GM19463 (cell line): ENCODE measurements around the gene IQGAP3.

Source experiments
- ATAC-seq: cut with Tn5 transposase; IDR thresholded peaks from one replicate; pipeline ENCODE4 v1.9.1; 2021; ENCODE audit warnings: mild to moderate bottlenecking, moderate library complexity; ENCODE audit not compliant: unreplicated experiment

IQGAP3 gene

DNA sequence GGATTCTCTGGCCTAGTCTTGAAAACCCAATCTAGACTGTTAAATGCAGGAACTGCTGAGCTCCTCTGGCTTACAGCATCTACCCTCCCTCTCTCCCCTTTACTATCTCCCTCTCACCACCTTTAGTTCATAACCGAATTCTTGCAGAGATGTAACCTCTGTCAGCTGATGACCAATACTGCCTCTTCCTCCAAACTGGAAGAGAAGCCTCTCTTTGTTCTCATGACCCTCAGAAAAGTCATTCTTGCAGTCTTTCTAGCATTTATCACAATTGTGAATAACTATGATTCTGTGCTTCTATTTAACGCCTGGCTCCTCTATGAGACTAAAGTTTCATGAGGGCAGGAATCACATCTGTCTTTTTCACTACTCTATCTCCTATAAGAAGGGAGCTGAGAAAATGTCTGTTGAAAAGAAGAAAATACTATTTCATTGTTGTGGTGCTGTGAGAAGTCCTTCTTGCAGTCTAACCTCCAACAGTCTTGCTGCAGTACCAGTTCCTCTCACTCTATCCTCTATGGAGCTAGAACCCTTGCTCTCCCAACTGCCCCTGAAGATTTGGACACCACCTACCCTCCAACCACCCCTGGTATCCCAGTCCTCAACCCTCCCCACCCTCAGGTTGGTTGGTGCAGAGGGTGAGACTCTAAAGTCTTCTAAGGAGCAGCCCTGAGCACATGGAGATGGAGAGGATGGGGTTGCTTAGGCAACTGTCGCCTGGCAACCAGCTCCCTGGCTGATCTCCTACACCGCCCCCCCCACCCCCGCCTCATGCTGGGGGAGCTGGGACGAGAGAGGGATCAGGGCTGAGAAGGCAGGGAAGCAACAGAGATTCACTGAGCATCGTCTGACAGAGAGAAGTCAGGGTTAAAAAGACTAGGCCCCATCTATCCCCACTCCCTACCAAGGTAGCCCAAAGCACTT, 85.7 kb downstream of the IQGAP3 start:
- no peak for ATAC-seq

DNA sequence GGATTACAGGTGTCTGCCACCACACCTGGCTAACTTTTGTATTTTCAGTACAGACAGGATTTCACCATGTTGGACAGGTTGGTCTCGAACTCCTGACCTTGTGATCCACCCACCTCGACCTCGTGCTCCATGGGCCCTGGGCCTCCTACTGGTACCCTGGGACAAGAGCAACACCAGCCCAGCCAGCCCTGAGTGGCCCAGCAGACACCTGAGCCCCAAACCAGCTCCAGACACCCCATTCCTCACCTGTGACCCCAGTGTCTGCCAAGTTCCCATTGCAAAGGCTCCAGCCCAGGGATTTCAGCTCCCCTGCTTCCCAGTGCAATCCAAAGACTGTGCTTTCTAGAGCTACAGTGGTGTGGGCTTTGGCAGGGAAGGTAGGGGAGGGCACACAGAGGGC, 86.4 kb downstream of the IQGAP3 start:
- ATAC-seq = no peak

DNA sequence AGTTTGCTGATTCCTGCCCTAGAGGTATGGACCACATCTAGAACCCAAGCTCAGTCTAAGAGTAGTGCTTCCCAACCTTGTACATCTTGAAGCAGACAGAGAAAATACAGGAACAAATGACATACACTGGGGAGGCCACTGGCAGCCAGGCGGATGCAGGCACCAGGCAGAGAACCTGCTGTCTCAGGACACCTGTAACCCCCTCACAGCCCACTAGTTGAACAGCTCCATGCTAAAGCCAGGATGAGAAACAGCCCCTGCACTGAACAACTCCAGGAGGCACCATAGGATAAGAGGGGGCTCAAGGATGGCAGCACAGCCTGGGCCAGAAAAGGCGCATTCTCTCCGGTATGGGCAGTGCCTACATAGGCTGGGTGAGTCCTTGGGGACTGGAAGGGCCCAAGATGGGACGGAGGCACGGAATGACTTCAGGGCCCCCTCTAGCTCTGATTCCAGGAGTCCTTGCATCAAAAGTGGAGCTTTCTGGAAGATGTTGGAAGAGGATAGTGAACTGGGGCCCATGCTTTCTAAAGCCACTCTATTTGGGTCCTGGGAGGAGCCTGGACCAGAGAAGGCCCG, 87.8 kb downstream of the IQGAP3 start:
- no peak for ATAC-seq

DNA sequence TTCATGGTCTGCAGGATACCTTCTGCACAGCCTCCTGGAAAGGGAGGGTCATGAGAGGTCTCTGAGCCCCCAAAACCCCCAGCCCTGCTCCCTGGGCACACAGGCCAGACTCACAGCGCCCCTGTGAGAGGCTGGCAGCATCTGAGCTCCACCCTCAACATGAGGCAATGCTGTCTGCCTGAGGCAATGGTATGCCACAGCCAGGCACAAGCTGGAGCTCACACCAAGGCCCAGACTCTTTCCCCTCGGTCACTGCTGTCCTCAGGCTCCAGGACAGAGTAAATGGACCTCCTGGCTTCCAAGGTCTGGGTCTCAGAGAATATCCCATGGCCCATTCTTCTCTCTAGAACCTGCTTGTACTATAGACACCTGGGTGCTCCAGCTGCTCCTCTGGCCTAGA, 89.0 kb downstream of the IQGAP3 start:
- no peak for ATAC-seq

DNA sequence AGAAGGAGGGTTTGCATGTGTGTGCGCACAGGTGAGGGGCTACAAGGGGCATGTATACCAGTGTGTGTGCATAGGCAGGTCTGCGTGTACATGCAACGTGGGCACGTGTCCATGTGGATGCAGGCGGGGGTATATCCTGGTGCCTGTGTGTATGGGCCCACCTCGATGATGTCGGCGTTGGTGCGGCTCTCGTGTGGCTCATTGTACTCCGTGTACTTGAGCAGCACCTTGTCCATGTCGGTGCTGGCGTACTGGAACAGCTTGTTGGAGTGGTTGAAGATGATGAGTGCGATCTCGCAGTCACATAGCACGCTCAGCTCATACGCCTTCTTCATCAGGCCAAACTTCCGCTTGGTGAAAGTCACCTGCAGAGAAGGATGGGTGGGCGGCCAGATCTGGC, 90.1 kb downstream of the IQGAP3 start:
- no peak for ATAC-seq

DNA sequence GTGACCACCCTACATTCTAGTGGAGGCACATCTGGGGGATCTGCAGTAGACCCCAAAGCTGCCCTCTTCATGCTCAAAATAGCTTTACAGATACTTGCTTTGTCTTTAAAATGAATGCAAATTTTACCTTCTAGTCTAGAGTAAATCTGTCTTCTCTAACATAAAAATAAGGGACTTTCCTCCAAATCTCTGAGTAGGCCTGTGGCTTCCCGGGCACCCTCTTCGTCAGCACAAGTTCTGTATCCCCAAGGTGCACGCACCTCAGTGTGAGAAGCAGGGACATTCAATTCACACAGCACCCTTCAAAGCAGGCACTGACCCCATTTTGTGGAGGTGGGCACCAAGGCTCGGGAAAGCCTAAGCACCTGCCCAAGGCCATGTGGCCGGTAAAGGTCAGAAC, 90.8 kb downstream of the IQGAP3 start:
- no peak for ATAC-seq

DNA sequence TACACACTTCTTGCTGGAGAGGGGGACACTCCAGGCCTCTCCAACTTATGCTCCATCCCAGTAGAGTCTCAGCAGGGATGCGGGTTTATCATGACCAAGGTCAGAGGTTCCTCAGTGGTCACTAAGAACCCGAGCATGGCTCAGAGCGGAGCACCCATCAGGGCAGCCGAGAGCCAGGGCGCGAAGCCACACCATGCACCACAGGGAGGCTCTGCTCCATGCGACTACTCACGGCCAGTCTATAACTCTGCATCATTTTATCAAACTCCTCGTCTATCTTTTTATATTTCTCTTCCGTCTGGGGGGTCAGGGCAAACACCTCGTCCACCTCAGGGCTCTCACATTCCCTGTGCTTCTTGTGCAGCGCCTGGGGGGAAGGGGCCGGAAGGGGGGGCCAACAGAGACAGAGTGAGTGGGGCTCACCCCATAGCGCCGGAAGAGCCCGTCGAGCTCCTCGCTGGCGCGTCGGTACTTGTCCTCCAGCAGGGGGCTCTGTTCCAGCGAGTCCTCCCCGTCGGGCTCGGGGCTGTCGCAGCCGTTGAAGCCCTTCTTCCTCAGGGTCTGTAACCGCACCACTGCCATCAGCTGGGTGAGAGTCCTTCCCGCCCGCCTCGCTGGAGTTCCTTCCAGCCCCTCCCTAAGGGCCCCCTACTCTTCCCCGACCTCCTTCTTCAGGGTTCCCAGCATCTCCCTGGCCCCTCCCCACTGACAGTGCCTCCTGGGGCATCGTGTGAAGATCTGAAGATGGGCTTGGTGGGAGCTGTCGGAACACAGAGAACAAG, 91.8 kb downstream of the IQGAP3 start:
- ATAC-seq = no peak

DNA sequence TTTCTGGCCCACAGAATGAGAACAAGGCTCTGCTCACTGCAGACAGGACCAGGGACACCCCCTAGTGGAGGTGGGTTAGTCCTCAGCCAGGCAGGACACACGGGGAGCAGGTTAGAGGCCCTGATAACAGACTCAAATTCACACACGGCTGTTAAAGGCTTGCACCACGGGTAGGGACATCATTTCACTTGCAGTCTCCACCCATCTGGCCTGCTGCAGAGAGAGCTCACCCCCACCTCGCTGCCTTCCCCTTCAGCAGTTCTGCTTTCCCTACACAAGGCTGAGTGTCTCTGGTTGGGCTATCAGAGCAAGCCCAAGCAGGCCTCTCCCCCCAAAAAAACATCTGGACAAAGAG, 92.4 kb downstream of the IQGAP3 start:
- ATAC-seq = no peak

DNA sequence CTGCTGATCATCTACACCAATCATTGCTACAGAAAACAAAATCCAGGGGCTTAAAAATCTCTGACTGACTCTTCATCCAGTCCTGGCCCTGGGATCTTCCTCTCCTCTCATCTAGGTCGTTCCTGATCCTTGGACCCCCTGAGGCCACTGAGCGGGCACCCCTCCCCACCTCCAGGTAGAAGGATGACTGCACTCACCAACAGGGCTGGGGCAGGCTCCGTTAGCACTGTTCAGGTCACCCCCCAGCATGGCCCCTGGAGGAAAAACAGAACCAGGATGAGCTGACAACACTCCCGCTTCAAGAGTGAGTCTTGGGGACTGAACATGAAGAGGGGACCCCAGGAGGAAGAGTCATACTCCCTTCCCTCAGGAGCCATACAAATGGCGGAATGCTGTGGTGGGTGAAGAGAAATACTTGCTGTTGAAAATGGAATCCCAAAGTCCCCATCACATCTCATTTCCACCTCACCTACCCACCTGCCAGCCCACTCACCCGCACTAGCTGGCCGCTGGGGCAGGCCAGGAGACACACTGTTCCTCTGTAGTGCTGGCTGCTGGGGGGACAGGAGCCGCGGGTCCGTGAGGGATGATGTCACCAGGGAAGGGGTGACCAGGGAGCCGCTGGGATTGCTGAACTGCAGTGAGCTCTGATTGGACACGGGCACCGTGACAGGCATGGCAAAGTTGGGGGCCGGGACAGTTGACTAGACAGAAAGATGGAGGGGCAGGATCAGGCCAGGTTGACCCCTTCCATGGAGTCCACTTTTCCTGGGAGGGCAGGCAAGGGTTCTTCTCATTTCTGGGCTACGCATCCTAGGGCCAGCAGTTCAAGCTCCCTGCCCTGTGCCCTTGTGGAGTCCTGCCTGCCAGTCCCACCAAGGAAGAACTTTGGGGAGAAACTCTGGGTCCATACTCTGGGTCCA, 93.0 kb downstream of the IQGAP3 start:
- ATAC-seq = no peak

DNA sequence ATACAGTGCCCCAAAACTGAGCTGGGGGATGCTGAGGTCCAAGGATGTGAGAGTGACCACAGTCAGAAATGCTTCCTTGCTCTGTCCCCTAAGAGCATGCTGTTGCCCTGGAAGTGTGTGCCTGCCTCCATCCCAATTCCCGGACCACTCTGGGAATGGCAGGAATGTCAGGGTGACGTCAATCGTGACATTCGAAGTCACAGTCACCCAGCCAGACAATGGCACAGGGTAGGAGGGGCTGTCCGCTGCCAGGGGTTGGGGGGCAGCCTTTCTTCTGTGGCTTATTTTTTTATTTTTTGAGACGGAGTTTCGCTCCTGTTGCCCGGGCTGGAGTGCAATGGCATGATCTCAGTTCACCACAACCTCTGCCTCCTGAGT, 94.1 kb downstream of the IQGAP3 start:
- ATAC-seq = no peak

DNA sequence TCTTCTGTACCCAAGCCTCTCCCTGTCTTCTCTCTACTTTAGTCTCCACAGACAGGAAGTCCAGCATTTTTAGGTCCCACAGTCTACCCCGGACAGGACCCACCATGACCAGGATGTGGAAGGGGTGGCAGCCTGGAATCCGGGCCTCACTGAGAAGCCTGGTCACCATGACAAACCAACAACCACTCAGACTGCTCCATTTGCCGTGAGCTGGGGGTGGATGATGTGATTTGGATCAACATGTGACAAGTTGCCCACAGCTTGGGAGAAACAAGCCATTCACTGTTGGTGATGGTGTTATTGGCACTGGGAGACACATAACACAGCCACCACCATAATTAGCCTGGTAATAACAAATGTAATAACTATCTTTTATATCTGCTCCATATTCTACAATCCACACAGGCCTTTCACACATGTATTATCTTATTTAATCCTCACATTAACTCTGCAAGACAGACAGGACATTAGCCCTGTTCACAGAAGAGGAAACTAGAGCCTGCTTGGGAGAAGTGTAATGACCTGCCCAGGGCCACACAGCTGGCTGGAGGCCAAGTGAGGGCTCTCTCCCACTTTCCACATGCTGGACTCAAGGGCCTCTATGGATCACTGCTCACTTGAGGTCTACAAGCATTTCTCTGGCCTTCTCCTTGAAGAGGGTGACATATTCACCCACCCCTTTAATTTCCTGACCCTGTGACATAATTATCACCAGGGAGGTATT, 94.7 kb downstream of the IQGAP3 start:
- ATAC-seq = no peak

DNA sequence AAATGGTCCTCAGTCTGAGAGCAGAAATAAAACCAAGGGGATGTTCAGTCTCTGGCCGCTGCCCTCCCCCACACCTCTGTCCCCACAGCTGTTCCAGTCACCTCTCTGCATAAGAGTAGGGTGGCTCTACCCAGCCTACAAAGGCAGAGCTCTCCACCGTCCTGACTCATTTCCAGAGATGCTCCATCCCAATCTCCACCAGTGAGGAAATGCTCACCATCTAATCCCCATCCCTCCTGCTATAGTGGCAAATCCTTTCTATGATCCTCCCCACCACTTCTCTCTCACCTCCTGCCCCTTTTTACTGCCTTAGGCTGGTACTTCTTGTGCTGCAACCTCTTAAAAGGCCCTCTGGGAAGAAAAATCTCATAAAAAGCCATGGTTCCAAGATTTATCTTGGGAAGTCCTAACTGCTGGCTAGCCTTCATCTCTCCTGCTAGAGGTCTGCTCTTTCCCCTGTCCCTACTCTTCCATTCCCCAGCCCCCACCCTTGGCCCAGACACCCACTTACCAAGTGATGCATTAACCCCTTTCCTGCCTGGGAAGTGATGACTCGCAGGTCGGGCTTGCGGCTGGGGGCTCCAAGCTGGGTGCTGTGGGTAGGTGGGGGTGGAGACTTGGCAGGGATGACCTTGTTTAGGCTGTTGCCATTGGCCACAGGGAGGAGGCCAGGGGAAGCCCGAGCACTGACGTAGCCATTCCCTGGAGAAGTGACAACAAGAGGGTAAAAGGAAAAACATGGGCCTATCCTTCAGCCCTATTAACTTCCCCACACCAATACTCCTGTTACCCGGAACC, 95.7 kb downstream of the IQGAP3 start:
- ATAC-seq = no peak

DNA sequence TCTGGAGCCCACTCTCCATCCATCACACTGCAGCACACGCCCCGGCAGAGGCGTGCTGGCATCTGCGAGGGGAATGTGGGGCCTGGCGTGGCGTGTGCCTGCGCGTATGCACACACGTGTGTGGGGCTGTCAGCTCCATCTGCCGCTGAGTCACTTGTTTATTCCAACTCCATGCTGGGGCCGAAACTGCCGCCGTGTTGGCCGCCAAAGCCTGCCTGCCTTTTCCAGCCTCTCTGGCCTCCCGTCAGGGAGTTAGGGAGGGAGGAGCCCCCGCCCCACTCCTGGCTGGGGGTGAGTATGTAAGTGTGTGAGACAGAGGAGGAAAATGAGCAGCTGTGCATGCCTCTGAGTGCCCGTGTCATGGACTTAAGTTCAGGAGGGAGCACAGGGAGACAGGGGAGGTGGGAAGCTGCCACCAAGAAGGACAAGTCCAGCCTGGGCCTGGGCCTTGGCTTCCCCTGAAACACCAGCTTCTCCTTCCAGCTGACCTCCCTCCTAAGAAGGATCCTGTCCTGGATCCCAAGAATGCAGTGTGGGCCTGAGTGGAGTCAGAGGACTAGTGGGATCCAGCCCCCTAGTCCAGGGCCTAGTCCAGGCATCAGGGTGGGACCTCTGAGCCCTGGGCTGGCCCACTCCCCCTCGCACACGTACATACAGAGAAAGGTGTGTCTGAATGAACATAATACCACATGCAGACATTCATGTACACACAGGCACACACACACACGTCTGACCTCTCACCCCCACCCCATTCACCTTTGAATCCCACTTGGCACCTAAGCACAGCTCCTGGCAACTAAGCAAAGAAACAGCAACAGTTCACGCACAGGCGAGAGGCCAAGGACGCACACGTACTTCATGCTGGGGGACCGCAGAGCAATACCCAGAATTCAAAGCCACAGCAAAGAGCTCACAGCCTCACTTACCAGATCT, 96.5 kb downstream of the IQGAP3 start:
- ATAC-seq = no peak
